Activated naive CD8-positive, alpha-beta T cell treated with anti-CD3 and anti-CD28 coated beads, Interleukin-2, amount 50 U/mL, for 24 hours (primary cell): Measurements from ENCODE around the gene MAP3K12.
A peak's percentile ranks its signal among the peaks of the same experiment; 100 is the strongest.
"Not testable (repeated sequence)": the region's sequence is repeated elsewhere in the genome, so short reads cannot be mapped to it uniquely, and the experiment has no call there.

Experiments
- ATAC-seq: fragments of 150-1000 bp; cut with Tn5 transposase; one replicate; pipeline ENCODE4 v1.10.0; 2021
- DNase-seq: peaks from one replicate; pipeline ENCODE4 v3.0.0; 2021
- H3K27ac Mint-ChIP-seq: one replicate; pipeline ENCODE4 v1.8.0; 2021; ENCODE audit warnings: mild to moderate bottlenecking, mixed read lengths
- H3K27me3 Mint-ChIP-seq: one replicate; pipeline ENCODE4 v1.8.0; 2021; ENCODE audit warnings: mixed read lengths
- H3K36me3 Mint-ChIP-seq: one replicate; pipeline ENCODE4 v1.8.0; 2021; ENCODE audit warnings: low read depth, mixed read lengths
- H3K4me1 Mint-ChIP-seq: one replicate; pipeline ENCODE4 v1.8.0; 2021; ENCODE audit warnings: mixed read lengths
- H3K4me3 Mint-ChIP-seq: one replicate; pipeline ENCODE4 v1.8.0; 2021; ENCODE audit warnings: mild to moderate bottlenecking, moderate library complexity, mixed read lengths
- H3K9me3 Mint-ChIP-seq: one replicate; pipeline ENCODE4 v1.8.0; 2021; ENCODE audit warnings: mixed read lengths

Gene MAP3K12, protein sequence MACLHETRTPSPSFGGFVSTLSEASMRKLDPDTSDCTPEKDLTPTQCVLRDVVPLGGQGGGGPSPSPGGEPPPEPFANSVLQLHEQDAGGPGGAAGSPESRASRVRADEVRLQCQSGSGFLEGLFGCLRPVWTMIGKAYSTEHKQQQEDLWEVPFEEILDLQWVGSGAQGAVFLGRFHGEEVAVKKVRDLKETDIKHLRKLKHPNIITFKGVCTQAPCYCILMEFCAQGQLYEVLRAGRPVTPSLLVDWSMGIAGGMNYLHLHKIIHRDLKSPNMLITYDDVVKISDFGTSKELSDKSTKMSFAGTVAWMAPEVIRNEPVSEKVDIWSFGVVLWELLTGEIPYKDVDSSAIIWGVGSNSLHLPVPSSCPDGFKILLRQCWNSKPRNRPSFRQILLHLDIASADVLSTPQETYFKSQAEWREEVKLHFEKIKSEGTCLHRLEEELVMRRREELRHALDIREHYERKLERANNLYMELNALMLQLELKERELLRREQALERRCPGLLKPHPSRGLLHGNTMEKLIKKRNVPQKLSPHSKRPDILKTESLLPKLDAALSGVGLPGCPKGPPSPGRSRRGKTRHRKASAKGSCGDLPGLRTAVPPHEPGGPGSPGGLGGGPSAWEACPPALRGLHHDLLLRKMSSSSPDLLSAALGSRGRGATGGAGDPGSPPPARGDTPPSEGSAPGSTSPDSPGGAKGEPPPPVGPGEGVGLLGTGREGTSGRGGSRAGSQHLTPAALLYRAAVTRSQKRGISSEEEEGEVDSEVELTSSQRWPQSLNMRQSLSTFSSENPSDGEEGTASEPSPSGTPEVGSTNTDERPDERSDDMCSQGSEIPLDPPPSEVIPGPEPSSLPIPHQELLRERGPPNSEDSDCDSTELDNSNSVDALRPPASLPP

GRCh38 chr12:53499266-53500141 is at the start of gene MAP3K12:
Gene MAP3K12 (minus strand): TSS chr12:53499458. CDS start chr12:53487391, 12,067 bp downstream.
- ATAC-seq, result no peak
- Mint-ChIP-seq H3K27me3 (peaks cover 1% of the 10 kb centered on the region), H3K4me1 (peaks cover 37% of the 10 kb centered on the region), H3K27ac (peak within 1 kb of the TSS; percentile 90), H3K36me3 (no peaks in the 10 kb centered on the region), H3K4me3 (peak within 1 kb of the TSS; percentile 88), H3K9me3 (no peaks in the 10 kb centered on the region)
- peak; percentile 68 for DNase-seq

GRCh38 chr12:53548354-53548753 is 49.1 kb upstream of the MAP3K12 start:
- peaks cover 10% of the 10 kb centered on the region for H3K4me1 Mint-ChIP-seq
- ATAC-seq, H3K27me3 Mint-ChIP-seq, H3K9me3 Mint-ChIP-seq, H3K27ac Mint-ChIP-seq, H3K36me3 Mint-ChIP-seq, DNase-seq, H3K4me3 Mint-ChIP-seq: not testable (repeated sequence)

- Mint-ChIP-seq H3K36me3 (peaks cover 11% of the 10 kb centered on the region), H3K4me1 (peaks cover 11% of the 10 kb centered on the region), H3K9me3 (no peaks in the 10 kb centered on the region), H3K27ac (no peak overlapping the region), H3K4me3 (no peak overlapping the region), H3K27me3 (no peaks in the 10 kb centered on the region)
- ATAC-seq (peak; percentile 94), DNase-seq (peak; percentile 26)
These were observed 44.3 kb upstream of the MAP3K12 start for GRCh38 chr12:53543539-53543938.

DNA sequence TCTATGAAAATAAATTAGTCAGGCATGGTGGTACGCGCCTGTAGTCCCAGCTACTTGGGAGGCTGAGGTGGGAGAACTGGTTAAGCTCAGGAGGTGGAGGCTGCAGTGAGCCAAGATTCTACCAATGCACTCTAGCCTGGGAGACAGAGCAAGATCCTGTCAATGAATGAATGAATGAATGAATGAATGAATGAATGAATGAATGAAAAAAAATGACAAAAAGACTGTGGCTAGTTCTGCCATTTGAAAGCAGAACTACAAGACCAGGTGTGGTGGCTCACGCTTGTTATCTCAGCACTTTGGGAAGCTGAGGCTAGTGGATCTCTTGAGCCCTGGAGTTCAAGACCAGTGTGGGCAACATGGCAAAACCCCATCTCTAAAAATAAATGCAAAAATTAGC is 40.3 kb upstream of the MAP3K12 start:
- Mint-ChIP-seq H3K27me3 (no peaks in the 10 kb centered on the region), H3K4me1 (peaks cover 11% of the 10 kb centered on the region), H3K4me3 (no peak overlapping the region), H3K36me3 (peaks cover 29% of the 10 kb centered on the region), H3K9me3 (no peaks in the 10 kb centered on the region), H3K27ac (no peak overlapping the region)
- ATAC-seq (no peak), DNase-seq (no peak)

- no peaks in the 10 kb centered on the region for H3K9me3 Mint-ChIP-seq
- H3K27ac Mint-ChIP-seq, result no peak overlapping the region
- no peaks in the 10 kb centered on the region for H3K27me3 Mint-ChIP-seq
- no peak overlapping the region for H3K4me3 Mint-ChIP-seq
- DNase-seq (no peak), ATAC-seq (no peak)
- H3K4me1 Mint-ChIP-seq, result peaks cover 1% of the 10 kb centered on the region
- peaks cover 32% of the 10 kb centered on the region for H3K36me3 Mint-ChIP-seq
These were observed 39.0 kb upstream of the MAP3K12 start for GRCh38 chr12:53538209-53538689.

DNA sequence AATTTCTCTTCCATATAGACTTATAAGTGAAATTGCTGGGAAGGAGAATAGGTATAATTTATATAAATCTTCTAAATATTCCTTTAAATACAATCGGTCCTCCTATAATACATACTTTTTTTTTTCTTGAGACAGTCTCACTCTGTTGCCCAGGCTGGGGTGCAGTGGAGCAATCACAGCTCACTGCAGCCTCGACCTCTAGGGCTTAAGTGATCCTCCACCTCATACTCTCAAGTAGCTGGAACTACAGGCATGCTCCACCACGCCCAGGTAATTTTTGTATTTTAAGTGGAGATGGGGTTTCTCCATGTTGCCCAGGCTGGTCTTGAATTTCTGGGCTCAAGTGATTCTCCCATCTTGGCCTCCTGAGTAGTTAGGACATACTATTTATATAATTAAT is 37.7 kb upstream of the MAP3K12 start:
- H3K36me3 Mint-ChIP-seq, result peaks cover 36% of the 10 kb centered on the region

DNA sequence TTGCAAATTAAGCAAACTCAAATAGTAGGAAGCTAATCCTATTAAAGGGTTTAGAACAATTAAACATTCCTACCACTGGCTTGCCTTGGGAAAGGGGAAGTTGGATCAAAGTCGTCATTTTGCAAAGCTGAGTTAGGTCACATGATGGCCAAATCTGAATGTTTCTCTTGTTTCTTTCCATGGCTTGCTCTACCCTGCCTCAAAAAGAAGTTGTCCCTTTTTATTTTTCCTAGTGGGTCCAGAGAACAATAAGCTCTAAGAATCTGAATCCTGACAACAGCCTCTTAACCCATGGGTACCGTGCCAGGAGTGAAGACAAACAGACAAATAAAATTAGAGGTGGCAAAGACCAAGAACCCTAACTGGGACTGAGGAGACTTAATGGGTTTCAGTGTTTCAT is 34.2 kb upstream of the MAP3K12 start:
- Mint-ChIP-seq H3K9me3 (no peaks in the 10 kb centered on the region), H3K4me1 (no peaks in the 10 kb centered on the region), H3K27me3 (no peaks in the 10 kb centered on the region), H3K4me3 (no peak overlapping the region), H3K36me3 (peaks cover 43% of the 10 kb centered on the region), H3K27ac (no peak overlapping the region)
- DNase-seq (no peak), ATAC-seq (no peak)

More for the DNA sequence above, 37.7 kb upstream of the MAP3K12 start:
- no peak for DNase-seq
- H3K9me3 Mint-ChIP-seq, result no peaks in the 10 kb centered on the region
- no peak for ATAC-seq
- H3K4me3 Mint-ChIP-seq, result no peak overlapping the region
- H3K4me1 Mint-ChIP-seq, result no peaks in the 10 kb centered on the region
- no peaks in the 10 kb centered on the region for H3K27me3 Mint-ChIP-seq
- H3K27ac Mint-ChIP-seq, result no peak overlapping the region

DNA sequence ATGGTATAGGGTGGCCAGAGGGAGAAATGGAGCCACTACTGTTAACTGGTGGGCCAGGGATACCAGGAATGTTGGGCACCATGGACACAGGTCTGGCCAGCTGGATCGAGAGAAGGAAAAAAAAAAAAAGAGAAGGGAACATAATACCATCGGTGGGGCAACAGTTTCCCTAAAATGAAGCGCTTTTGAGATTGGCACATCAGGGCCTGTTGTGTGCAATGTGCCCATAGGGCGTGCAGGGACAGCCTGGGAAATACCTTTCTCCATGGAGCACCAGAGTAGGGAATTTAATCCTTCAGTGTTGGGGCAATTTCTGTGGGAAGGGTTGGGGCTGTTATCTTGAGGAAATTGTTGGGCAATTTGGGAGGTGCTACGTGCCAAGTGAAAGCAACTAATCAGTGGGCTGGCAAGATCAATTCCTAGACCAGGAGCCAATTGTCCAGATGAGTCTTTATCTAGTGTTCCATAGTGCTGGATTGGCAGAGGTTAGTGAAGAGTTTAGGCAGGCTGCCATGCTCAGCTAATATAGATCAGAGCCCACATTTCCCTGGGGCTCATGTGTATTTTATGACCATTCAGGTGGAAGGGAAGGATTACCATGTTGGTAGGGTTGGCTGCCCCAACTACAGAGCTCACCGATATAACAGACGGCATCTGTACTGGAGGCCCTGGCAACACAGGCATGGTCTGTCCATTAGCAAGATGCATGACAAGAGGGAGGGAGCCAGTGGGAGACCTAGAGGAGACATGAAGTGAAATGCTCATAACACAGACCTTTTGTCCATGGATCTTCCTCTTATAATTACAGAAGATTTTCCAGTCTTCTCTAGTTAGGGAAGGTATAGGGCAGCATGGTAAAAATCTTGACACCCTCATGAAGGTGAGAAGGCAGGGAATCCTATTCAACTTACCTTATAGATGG is 33.5 kb upstream of the MAP3K12 start:
- no peak for DNase-seq
- Mint-ChIP-seq H3K36me3 (peaks cover 43% of the 10 kb centered on the region), H3K27me3 (no peaks in the 10 kb centered on the region), H3K4me1 (no peaks in the 10 kb centered on the region), H3K27ac (no peak overlapping the region), H3K9me3 (no peaks in the 10 kb centered on the region), H3K4me3 (no peak overlapping the region)
- no peak for ATAC-seq

DNA sequence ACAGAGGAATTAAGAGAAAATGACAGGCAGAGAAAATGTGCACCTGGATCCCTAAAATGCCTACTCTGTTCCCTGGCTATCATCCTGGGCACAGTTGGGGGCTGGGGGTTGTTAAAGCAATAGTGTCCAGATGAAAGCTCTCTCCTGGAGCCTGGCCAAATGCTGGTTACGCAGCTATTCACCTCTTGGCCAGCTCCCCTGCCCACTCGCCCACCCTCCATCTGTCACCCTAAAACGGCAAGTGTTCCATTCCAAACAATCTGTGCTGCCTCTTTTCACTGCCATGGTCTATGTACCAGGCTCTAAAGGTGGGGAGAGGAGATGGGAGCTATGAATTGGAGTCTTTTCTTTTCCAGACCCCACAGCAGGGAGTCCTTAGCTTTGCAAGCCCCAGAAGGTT is 32.8 kb upstream of the MAP3K12 start:
- no peaks in the 10 kb centered on the region for H3K27me3 Mint-ChIP-seq
- DNase-seq (no peak), ATAC-seq (no peak)
- peaks cover 39% of the 10 kb centered on the region for H3K36me3 Mint-ChIP-seq
- no peak overlapping the region for H3K4me3 Mint-ChIP-seq
- H3K27ac Mint-ChIP-seq, result no peak overlapping the region
- no peaks in the 10 kb centered on the region for H3K4me1 Mint-ChIP-seq
- no peaks in the 10 kb centered on the region for H3K9me3 Mint-ChIP-seq

- Mint-ChIP-seq H3K27ac (no peak overlapping the region), H3K27me3 (no peaks in the 10 kb centered on the region), H3K4me1 (no peaks in the 10 kb centered on the region), H3K9me3 (no peaks in the 10 kb centered on the region), H3K4me3 (no peak overlapping the region), H3K36me3 (peaks cover 39% of the 10 kb centered on the region)
- ATAC-seq (no peak), DNase-seq (no peak)
These were observed 31.7 kb upstream of the MAP3K12 start for GRCh38 chr12:53530920-53531319.

DNA sequence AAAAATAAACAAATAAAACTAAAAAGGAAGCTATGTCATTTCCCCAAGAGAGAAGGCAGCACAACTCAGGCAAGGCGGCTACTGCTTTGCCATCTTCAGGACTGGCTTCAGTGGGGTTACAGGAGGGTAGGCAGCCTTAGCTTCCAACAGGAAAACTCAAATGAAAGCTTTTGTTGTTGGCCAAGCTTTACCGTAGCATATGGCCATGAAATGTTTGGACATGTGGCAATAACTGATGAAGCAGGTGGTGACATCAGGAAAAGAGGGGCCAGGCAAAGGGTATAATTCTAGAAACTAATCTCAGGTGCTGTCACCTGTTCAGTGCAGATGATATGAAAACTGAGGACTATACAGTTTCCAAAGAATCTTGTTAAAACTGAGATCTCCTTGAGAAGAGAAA is 30.8 kb upstream of the MAP3K12 start:
- Mint-ChIP-seq H3K27ac (no peak overlapping the region), H3K9me3 (no peaks in the 10 kb centered on the region), H3K4me1 (no peaks in the 10 kb centered on the region), H3K36me3 (peaks cover 35% of the 10 kb centered on the region), H3K27me3 (no peaks in the 10 kb centered on the region), H3K4me3 (no peak overlapping the region)
- DNase-seq (no peak), ATAC-seq (no peak)

- Mint-ChIP-seq H3K9me3 (no peaks in the 10 kb centered on the region), H3K27ac (no peak overlapping the region), H3K4me3 (no peak overlapping the region), H3K36me3 (peaks cover 22% of the 10 kb centered on the region), H3K27me3 (no peaks in the 10 kb centered on the region), H3K4me1 (no peaks in the 10 kb centered on the region)
- ATAC-seq (no peak), DNase-seq (no peak)
These were observed 25.2 kb upstream of the MAP3K12 start for GRCh38 chr12:53524476-53524875.

DNA sequence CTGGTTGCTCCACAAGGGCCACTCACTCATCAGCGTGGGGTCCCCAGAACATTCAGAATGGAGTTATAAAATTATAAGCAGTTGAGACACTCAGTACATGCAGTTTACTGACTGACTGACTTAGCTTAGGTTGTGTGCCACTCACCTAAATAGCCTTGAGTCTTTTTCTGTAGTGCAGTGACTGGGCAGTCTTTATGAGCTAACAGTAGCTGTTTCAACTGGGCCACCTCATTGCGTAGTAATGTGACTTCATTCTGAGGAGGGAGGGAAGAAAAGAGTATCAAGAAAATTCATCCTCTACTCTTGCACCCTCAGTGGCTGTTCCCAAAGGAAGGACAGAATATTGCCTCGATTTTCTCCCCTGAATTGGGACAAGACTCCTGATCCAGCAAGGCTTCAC is 23.9 kb upstream of the MAP3K12 start:
- no peak overlapping the region for H3K4me3 Mint-ChIP-seq
- ATAC-seq (no peak), DNase-seq (no peak)
- no peaks in the 10 kb centered on the region for H3K4me1 Mint-ChIP-seq
- no peaks in the 10 kb centered on the region for H3K27me3 Mint-ChIP-seq
- peaks cover 20% of the 10 kb centered on the region for H3K36me3 Mint-ChIP-seq
- H3K9me3 Mint-ChIP-seq, result no peaks in the 10 kb centered on the region
- H3K27ac Mint-ChIP-seq, result no peak overlapping the region
